HepG2 (cell line): Measurements from ENCODE around the gene TMEM183A. TPM values are rescaled to one million over a fixed set of nuclear protein-coding genes. Genes with fewer than 3 reads are reported as not detected.

Experiments used
- ATAC-seq: fragments of 200-7000 bp; cut with Tn5 transposase; 3 replicates; pipeline ENCODE4 v1.9.1; 2020; ENCODE audit warnings: mild to moderate bottlenecking, moderate library complexity
- BruUV-seq: library from RNA; stranded (reverse); fragments of 400-500 nt; replicated peaks from 2 replicates; lab custom pipeline; 2021; lab: Mats Ljungman, UMichigan
- CTCF ChIA-PET: fragments of 300-600 bp; formaldehyde crosslinking; extraction: SDS; loops from one replicate; lab custom pipeline; 2021; ENCODE audit warnings: low total read pairs, inconsistent platforms, low intra/inter-chr PET ratio; lab: Yijun Ruan, JAX
- POLR2A ChIA-PET: fragments of 350-600 bp; sonication (Branson Sonifier 250); formaldehyde crosslinking; loops from one replicate; lab custom pipeline; 2020; ENCODE audit warnings: antibody characterized with exemption, inconsistent platforms; lab: Yijun Ruan, JAX
- DNase-seq: peaks from one replicate; pipeline ENCODE4 v3.0.0-alpha.2; 2015; ENCODE audit warnings: low spot score
- FAIRE-seq: peaks from 3 replicates; lab custom pipeline; 2011; peaks lifted over from hg19 to GRCh38; lab: Jason Lieb, UNC
- H2AFZ ChIP-seq: one replicate; pipeline ENCODE4 v1.6.1; 2011; ENCODE audit warnings: low read length, inconsistent platforms
- H3K27ac ChIP-seq: fragments of 300-600 bp; 3 replicates; pipeline ENCODE4 v1.8.0; 2011; ENCODE audit warnings: mixed run types, mild to moderate bottlenecking, mixed read lengths, low read length, inconsistent platforms; ENCODE audit not compliant: insufficient read depth; ENCODE audit errors: extremely low read length
- H3K27me3 ChIP-seq, 2 experiments: fragments of 200-600 bp in 1 of 2; 2 replicates in 1 of 2; 3 replicates in 1 of 2; pipeline versions ENCODE4 v1.6.0 to v1.8.0; 2011; ENCODE audit warnings: low read length in 2 of 2, mild to moderate bottlenecking in 2 of 2, moderate library complexity in 2 of 2, inconsistent platforms in 1 of 2; ENCODE audit not compliant: insufficient read depth in 2 of 2, control insufficient read depth in 1 of 2
- H3K36me3 ChIP-seq, 2 experiments: fragments of 200-600 bp in 1 of 2; replicated peaks in 1 of 2; 2 replicates in 1 of 2; 3 replicates in 1 of 2; pipeline versions ENCODE4 v1.5.1 to v1.8.0; 2011; ENCODE audit warnings: low read length in 2 of 2, inconsistent platforms in 1 of 2; ENCODE audit not compliant: insufficient read depth in 2 of 2, control insufficient read depth in 1 of 2
- H3K4me1 ChIP-seq: 2 replicates; pipeline ENCODE4 v1.5.1; 2012; ENCODE audit warnings: low read length, inconsistent platforms; ENCODE audit not compliant: insufficient read depth
- H3K4me2 ChIP-seq: 2 replicates; pipeline ENCODE4 v1.6.0; 2011; ENCODE audit warnings: low read depth, low read length, inconsistent platforms
- H3K4me3 ChIP-seq, 3 experiments: fragments of 200-600 bp in 1 of 3; sonication (generic), shearing (Covaris generic) in 1 of 3; replicated peaks in 1 of 3; 2 replicates each; pipeline ENCODE4 v1.5.1; 2011 to 2016; ENCODE audit warnings: low read length in 3 of 3, inconsistent platforms in 2 of 3, low read depth in 2 of 3, mild to moderate bottlenecking in 2 of 3, control low read depth in 1 of 3, mixed read lengths in 1 of 3; ENCODE audit not compliant: insufficient read depth in 1 of 3
- H3K79me2 ChIP-seq: one replicate; pipeline ENCODE4 v1.6.1; 2011; ENCODE audit warnings: low read length, inconsistent platforms; ENCODE audit not compliant: insufficient read depth
- H3K9ac ChIP-seq: 2 replicates; pipeline ENCODE4 v1.6.0; 2011; ENCODE audit warnings: mild to moderate bottlenecking, low read depth, low read length, inconsistent platforms; ENCODE audit not compliant: insufficient read depth
- H3K9me3 ChIP-seq: 2 replicates; pipeline ENCODE4 v1.5.1; 2012; ENCODE audit warnings: mild to moderate bottlenecking, low read length
- H4K20me1 ChIP-seq: 2 replicates; pipeline ENCODE4 v1.6.0; 2011; ENCODE audit warnings: inconsistent platforms, mild to moderate bottlenecking, low read length, moderate library complexity; ENCODE audit not compliant: insufficient read depth
- GLI4 ChIP-seq: sonication (generic); formaldehyde crosslinking; IDR thresholded peaks from 2 replicates; pipeline ENCODE4 v1.5.1; 2020; ENCODE audit warnings: missing genetic modification reagents, mild to moderate bottlenecking, moderate library complexity, borderline replicate concordance
- GZF1 ChIP-seq: sonication (generic); formaldehyde crosslinking; IDR thresholded peaks from 2 replicates; pipeline ENCODE4 v1.5.1; 2020; ENCODE audit warnings: mild to moderate bottlenecking, missing genetic modification reagents
- KIAA2018 ChIP-seq: sonication (generic); formaldehyde crosslinking; IDR thresholded peaks from 2 replicates; pipeline ENCODE4 v1.5.0; 2020; ENCODE audit warnings: mild to moderate bottlenecking, missing genetic modification reagents, borderline replicate concordance
- KLF12 ChIP-seq: sonication (generic); formaldehyde crosslinking; IDR thresholded peaks from 2 replicates; pipeline ENCODE4 v1.4.0; 2020; ENCODE audit warnings: missing genetic modification reagents, borderline replicate concordance
- SIX1 ChIP-seq: sonication (generic); formaldehyde crosslinking; IDR thresholded peaks from 2 replicates; pipeline ENCODE4 v1.4.0; 2020; ENCODE audit warnings: missing genetic modification reagents, borderline replicate concordance
- TRIM22 ChIP-seq: fragments of 450-650 bp; IDR thresholded peaks from 2 replicates; pipeline ENCODE4 v1.6.1; 2017
- ZFP37 ChIP-seq: sonication (generic); formaldehyde crosslinking; IDR thresholded peaks from 2 replicates; pipeline ENCODE4 v1.4.0; 2020; ENCODE audit warnings: missing genetic modification reagents, borderline replicate concordance
- ZHX1 ChIP-seq: sonication (generic); formaldehyde crosslinking; IDR thresholded peaks from 2 replicates; pipeline ENCODE4 v1.8.1; 2022; ENCODE audit warnings: low read depth, mild to moderate bottlenecking, missing genetic modification reagents
- WGBS: methylation state at CpG from one replicate; pipeline ENCODE4 v1.1.6; 2017; ENCODE audit warnings: low lambda C conversion rate; 5-methylcytosine and 5-hydroxymethylcytosine counted together
- in situ Hi-C: cut with HindIII; loops from 2 replicates; pipeline ENCODE4 v1.10.0; 2017; ENCODE audit warnings: low pct_unique_long_range_greater_than_20kb; ENCODE audit not compliant: extremely low pct_ligation_motif_present
- intact Hi-C: fragments of 100-400 bp; cut with micrococcal nuclease; formaldehyde crosslinking; loops from one replicate; pipeline ENCODE4 v1.10.0; 2022; ENCODE audit not compliant: unreplicated experiment
- polyA plus RNA-seq, 8 experiments: library from polyadenylated mRNA; depleted of rRNA in 3 of 8; stranded (reverse) in 7 of 8; unstranded in 1 of 8; fragments of >200 nt; fragmentation: Illumina TruSeq in 4 of 8; extraction: Trizol in 4 of 8; gene quantifications; 2 replicates each; pipeline versions ENCODE4 v1.2.1 to v1.2.3, GENCODE V29; 2011 to 2016; ENCODE audit warnings: low read depth in 4 of 8, missing spikeins in 1 of 8, mixed read lengths in 1 of 8; ENCODE audit not compliant: insufficient read depth in 1 of 8
- total RNA-seq, 5 experiments: library from RNA; depleted of rRNA; stranded (reverse); fragments of >200 nt; fragmentation: Illumina TruSeq; extraction: Trizol; gene quantifications; 2 replicates each; pipeline ENCODE4 v1.2.3, GENCODE V29; 2016; ENCODE audit warnings: low read depth in 1 of 5
- TF ChIP-seq, protein P1 (sequence below): sonication (generic); formaldehyde crosslinking; IDR thresholded peaks from 2 replicates; pipeline ENCODE4 v1.5.0; 2020; ENCODE audit warnings: missing genetic modification reagents

Gene TMEM183A
- total and polyA plus RNA-seq, 2 of the 13 experiments (the other 11 are each of a cell fraction or from before 2014, with no cell fraction given), result 59.7 to 82.0 TPM

DNA sequence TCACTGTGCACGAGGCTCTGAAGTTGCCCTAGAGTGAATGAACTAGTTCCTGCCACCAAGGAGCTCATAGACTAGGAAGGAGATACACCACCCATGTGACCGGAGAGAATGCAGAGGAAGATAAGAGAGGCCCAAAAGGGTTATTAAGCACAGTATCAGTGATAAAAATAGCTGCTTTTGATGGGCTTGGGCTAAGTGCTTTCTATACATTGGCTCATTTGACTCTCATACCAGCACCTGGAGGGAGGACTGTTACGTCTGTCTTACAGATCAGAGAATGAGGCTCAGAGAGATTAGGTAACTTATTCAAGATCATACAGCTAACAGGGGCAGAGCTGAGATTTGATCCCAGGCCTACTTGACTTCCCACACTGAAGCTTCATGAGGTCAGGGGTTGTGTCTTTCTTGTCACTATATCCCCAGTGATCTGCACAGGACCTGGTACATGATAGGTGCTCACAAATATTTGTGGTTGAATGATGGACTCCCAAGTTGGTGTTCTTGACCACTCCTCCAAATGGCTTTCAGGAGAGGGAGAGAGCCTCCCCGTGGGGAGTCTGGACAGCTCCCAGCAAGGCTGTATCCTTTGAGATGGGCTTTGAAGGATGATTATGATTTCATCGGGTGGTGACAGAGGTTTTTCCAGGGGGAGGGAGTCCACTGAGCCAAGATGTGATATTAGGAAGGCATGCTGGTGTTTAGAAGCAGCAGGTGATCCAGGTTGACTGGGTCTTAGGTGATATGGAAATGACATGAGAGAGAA lies 33.5 kb downstream of the TMEM183A start:
- no peak for FAIRE-seq
- no peak overlapping the region for H3K4me2 ChIP-seq
- ChIA-PET CTCF (interaction anchor here (2.0 kb wide), 1 partner anchor 176 kb away, joined by 13 read pairs; no protein-coding TSS in a partner anchor), POLR2A (no interaction called here)
- H3K79me2 ChIP-seq, result no peaks in the 10 kb centered on the region
- no peak for ATAC-seq
- H3K36me3 ChIP-seq, result no peaks in the 10 kb centered on the region
- no TSS peak for BruUV-seq
- 19% methylated on average over 4 of the region's 5 CpGs for WGBS
- no peak for DNase-seq
- no peaks in the 10 kb centered on the region for H3K4me1 ChIP-seq
- no peaks in the 10 kb centered on the region for H3K9me3 ChIP-seq
- no peak overlapping the region for H3K9ac ChIP-seq
- H4K20me1 ChIP-seq, result peaks cover 2% of the 10 kb centered on the region; the same call in 1 of the 2 replicates
- H3K27me3 ChIP-seq, result peaks cover 0 to 15% of the 10 kb centered on the region in 2 experiments; a peak in 2 of 5 replicates
- H2AFZ ChIP-seq, result no peak overlapping the region
- intact Hi-C loops (no loop called here), in situ Hi-C loops (no loop called here)
- no peak overlapping the region for H3K27ac ChIP-seq
- no peak overlapping the region for H3K4me3 ChIP-seq
- TF ChIP-seq, protein P1, sequence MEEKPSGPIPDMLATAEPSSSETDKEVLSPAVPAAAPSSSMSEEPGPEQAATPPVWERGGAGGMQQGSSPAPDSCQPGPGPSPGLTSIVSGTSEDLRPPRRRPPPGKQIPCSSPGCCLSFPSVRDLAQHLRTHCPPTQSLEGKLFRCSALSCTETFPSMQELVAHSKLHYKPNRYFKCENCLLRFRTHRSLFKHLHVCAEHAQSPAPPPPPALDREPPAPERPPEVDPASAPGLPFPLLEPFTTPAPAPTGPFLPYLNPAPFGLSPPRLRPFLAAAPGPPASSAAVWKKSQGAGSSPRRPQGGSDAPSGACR (CRISPR knock-in tag), result no peak
- no peak for TF ChIP-seq KLF12 (CRISPR knock-in tag)
- no peak for TF ChIP-seq TRIM22
- no peak for TF ChIP-seq GZF1 (CRISPR knock-in tag)
- TF ChIP-seq SIX1 (CRISPR knock-in tag), result no peak
- no peak for TF ChIP-seq ZFP37 (CRISPR knock-in tag)
- TF ChIP-seq GLI4 (CRISPR knock-in tag), result no peak
- no peak for TF ChIP-seq KIAA2018
- TF ChIP-seq ZHX1, result no peak
